Measurements from ENCODE around the gene EPHA3.

DNA sequence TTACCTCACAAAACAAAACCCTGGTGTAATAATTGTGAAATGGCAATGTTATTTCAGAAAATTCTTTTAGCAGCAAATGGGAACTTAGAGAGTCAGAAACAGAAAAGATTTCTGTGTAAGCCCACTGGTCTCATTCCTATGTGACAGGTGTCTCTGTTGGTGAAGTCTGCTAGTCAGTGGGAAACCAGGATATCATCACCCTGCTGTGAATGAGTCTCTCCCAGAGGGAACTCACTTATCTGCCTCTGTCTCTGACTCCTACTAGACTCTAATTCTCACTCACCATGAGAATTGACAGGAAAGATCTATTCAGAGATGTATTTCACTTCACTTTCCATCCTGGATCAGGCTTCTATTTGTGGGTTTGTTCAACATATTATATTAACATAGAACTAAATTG lies 266.0 kb downstream of the EPHA3 start:
- TF ChIP-seq POLR2A (IDR thresholded peaks at IDR 0.05; ENCODE audit: low read length): no peak
- no peak for TF ChIP-seq GATA1 (IDR thresholded peaks at IDR 0.05; ENCODE audit: low read depth, low read length)

Data from erythroblast (primary cell).